GM12872 (cell line): Measurements from ENCODE around the gene ZNF407.

Source experiments
- CTCF ChIP-seq: IDR thresholded peaks from 3 replicates; pipeline ENCODE4 v1.5.1; 2011; ENCODE audit warnings: low read depth, mild to moderate bottlenecking, low read length, moderate library complexity; ENCODE audit not compliant: insufficient read depth

ZNF407 gene

GRCh38 chr18:74856434-74856833 lies 258.8 kb downstream of the ZNF407 start:
- no peak for TF ChIP-seq CTCF

- TF ChIP-seq CTCF: no peak
Measured at GRCh38 chr18:74856928-74857327, 259.3 kb downstream of the ZNF407 start.

GRCh38 chr18:74857901-74858300 lies 260.2 kb downstream of the ZNF407 start:
- no peak for TF ChIP-seq CTCF

- no peak for TF ChIP-seq CTCF
Measured at GRCh38 chr18:74861154-74861553, 263.5 kb downstream of the ZNF407 start.

GRCh38 chr18:74862094-74862493 lies 264.4 kb downstream of the ZNF407 start:
- no peak for TF ChIP-seq CTCF

GRCh38 chr18:74866577-74866976 lies 268.9 kb downstream of the ZNF407 start:
- no peak for TF ChIP-seq CTCF

- no peak for TF ChIP-seq CTCF
Measured at GRCh38 chr18:74868461-74868860, 270.8 kb downstream of the ZNF407 start.
